T-cell (primary cell): ENCODE measurements around the gene PKIB. TPM values are rescaled to one million over a fixed set of nuclear protein-coding genes. Genes with fewer than 3 reads are reported as not detected.

ENCODE experiments used
- ATAC-seq, 4 experiments: fragments of 200-7000 bp in 3 of 4; fragments of 150-1000 bp in 1 of 4; cut with Tn5 transposase; replicated peaks in 1 of 4; 1 replicate in 3 of 4; 2 replicates in 1 of 4; pipeline ENCODE4 v1.10.0; 2021; ENCODE audit warnings: moderate library complexity in 3 of 4, mild to moderate bottlenecking in 2 of 4, moderate number of reproducible peaks in 1 of 4
- CTCF ChIA-PET, 2 donors: fragments of 300-600 bp; sonication (Branson Sonifier 250); formaldehyde crosslinking; loops; one replicate each; lab custom pipeline; 2022; ENCODE audit warnings: antibody characterized with exemption in 2 of 2; lab: Charles Lee
- POLR2A ChIA-PET, 2 donors: fragments of 300-600 bp; sonication (Branson Sonifier 250); formaldehyde crosslinking; loops; one replicate each; lab custom pipeline; 2022; ENCODE audit warnings: antibody characterized with exemption in 2 of 2; lab: Charles Lee
- DNase-seq, 35 experiments: peaks; one replicate each; pipeline versions ENCODE4 v3.0.0 to v3.0.0-alpha.2; 2013 to 2023
- H3K27ac ChIP-seq: one replicate; pipeline ENCODE4 v1.5.1; 2013; ENCODE audit warnings: low read length
- H3K27me3 ChIP-seq, 2 experiments: replicated peaks in 1 of 2; 1 replicate in 1 of 2; 2 replicates in 1 of 2; pipeline versions ENCODE4 v1.6.1 to v1.7.0; 2013; ENCODE audit warnings: low read length in 1 of 2, mixed read lengths in 1 of 2; ENCODE audit not compliant: control insufficient read depth in 2 of 2, insufficient read depth in 2 of 2; ENCODE audit errors: extremely low read depth in 1 of 2
- H3K36me3 ChIP-seq, 2 donors: 1 replicate in 1 of 2; 2 replicates in 1 of 2; pipeline versions ENCODE4 v1.6.1 to v1.7.0; 2013; ENCODE audit warnings: low read length in 1 of 2; ENCODE audit not compliant: control insufficient read depth in 2 of 2, insufficient read depth in 1 of 2; ENCODE audit errors: extremely low read depth in 1 of 2
- H3K4me1 ChIP-seq, 2 experiments: 1 replicate in 1 of 2; 2 replicates in 1 of 2; pipeline versions ENCODE4 v1.6.1 to v1.7.0; 2013; ENCODE audit warnings: low read length in 2 of 2, mixed read lengths in 1 of 2; ENCODE audit not compliant: insufficient read depth in 2 of 2, control insufficient read depth in 1 of 2; ENCODE audit errors: extremely low read depth in 1 of 2
- H3K4me3 ChIP-seq, 2 donors: 1 replicate in 1 of 2; 2 replicates in 1 of 2; pipeline versions ENCODE4 v1.5.1 to v1.7.0; 2013; ENCODE audit warnings: mild to moderate bottlenecking in 2 of 2, low read length in 1 of 2, moderate library complexity in 1 of 2; ENCODE audit not compliant: control insufficient read depth in 1 of 2; ENCODE audit errors: extremely low read depth in 1 of 2
- H3K9me3 ChIP-seq: 2 replicates; pipeline ENCODE4 v1.7.0; 2013
- H3K27ac Mint-ChIP-seq, 2 donors: one replicate each; pipeline ENCODE4 v1.8.0; 2020 to 2021; ENCODE audit warnings: mild to moderate bottlenecking in 2 of 2, mixed read lengths in 2 of 2
- H3K27me3 Mint-ChIP-seq, 2 donors: one replicate each; pipeline ENCODE4 v1.8.0; 2021 to 2022; ENCODE audit warnings: mixed read lengths in 2 of 2
- H3K36me3 Mint-ChIP-seq: one replicate; pipeline ENCODE4 v1.8.0; 2021; ENCODE audit warnings: mixed read lengths
- H3K4me1 Mint-ChIP-seq, 3 donors: one replicate each; pipeline ENCODE4 v1.8.0; 2020 to 2022; ENCODE audit warnings: mixed read lengths in 3 of 3, mild to moderate bottlenecking in 1 of 3
- H3K4me3 Mint-ChIP-seq, 3 donors: one replicate each; pipeline ENCODE4 v1.8.0; 2020 to 2022; ENCODE audit warnings: mild to moderate bottlenecking in 3 of 3, mixed read lengths in 3 of 3, moderate library complexity in 3 of 3
- H3K9me3 Mint-ChIP-seq, 3 donors: one replicate each; pipeline ENCODE4 v1.8.0; 2020 to 2022; ENCODE audit warnings: mixed read lengths in 3 of 3
- WGBS: methylation state at CpG from one replicate; pipeline ENCODE4 v1.1.5; 2013; ENCODE audit warnings: missing lambda C conversion rate; ENCODE audit not compliant: insufficient coverage; 5-methylcytosine and 5-hydroxymethylcytosine counted together
- total RNA-seq, 35 experiments: library from RNA in 6 of 35; stranded (reverse) in 6 of 35; fragments of 120-200 nt in 1 of 35; gene quantifications; one replicate each; pipeline versions ENCODE4 v1.2.1 to v1.2.4 and lab custom pipeline; 2013 to 2026

The PKIB gene
- total RNA-seq, 5 donors from 2014 or later (not counting 1 experiment from before 2014, with no cell fraction given), result 0.47 to 2.1 (median 1.1) TPM

- H3K9me3 Mint-ChIP-seq, result peaks cover 0 to 14% (median 4%) of the 10 kb centered on the region in 3 donors
- Histone ChIP-seq H3K27me3 (peaks cover 0 to 3% of the 10 kb centered on the region in 2 experiments), H3K9me3 (no peaks in the 10 kb centered on the region), H3K4me1 (no peaks in the 10 kb centered on the region), H3K27ac (no peak overlapping the region), H3K4me3 (no peak overlapping the region), H3K36me3 (no peaks in the 10 kb centered on the region)
- peaks cover 7 to 17% of the 10 kb centered on the region in 2 donors for H3K27me3 Mint-ChIP-seq
- DNase-seq (no peak), ATAC-seq (no peak)
- H3K36me3 Mint-ChIP-seq, result no peaks in the 10 kb centered on the region
- WGBS, result no CpG with 5 or more reads among the region's 4 CpGs
- H3K27ac Mint-ChIP-seq, result no peak overlapping the region
- ChIA-PET POLR2A (no interaction called here), CTCF (no interaction called here)
- no peak overlapping the region for H3K4me3 Mint-ChIP-seq
- H3K4me1 Mint-ChIP-seq, result no peaks in the 10 kb centered on the region
Observed at GRCh38 chr6:122692807-122693580, 82.8 kb downstream of the PKIB start.

GRCh38 chr6:122694075-122694474, 83.9 kb downstream of the PKIB start:
- Mint-ChIP-seq H3K4me1 (no peaks in the 10 kb centered on the region), H3K27me3 (peaks cover 7 to 17% of the 10 kb centered on the region in 2 donors), H3K9me3 (peaks cover 0 to 14% (median 3%) of the 10 kb centered on the region in 3 donors), H3K27ac (no peak overlapping the region), H3K4me3 (no peak overlapping the region), H3K36me3 (no peaks in the 10 kb centered on the region)
- ATAC-seq (no peak), DNase-seq (no peak)
- Histone ChIP-seq H3K4me1 (no peaks in the 10 kb centered on the region), H3K9me3 (no peaks in the 10 kb centered on the region), H3K36me3 (no peaks in the 10 kb centered on the region), H3K4me3 (no peak overlapping the region), H3K27ac (no peak overlapping the region), H3K27me3 (peaks cover 0 to 3% of the 10 kb centered on the region in 2 experiments)
- POLR2A ChIA-PET, result interaction anchor here in 1 of 2 donors (0.6 kb wide), 1 partner anchor 22 kb away, joined by 3 read pairs; no protein-coding TSS in a partner anchor
- CTCF ChIA-PET, result no interaction called here
- WGBS, result no CpG with 5 or more reads among the region's 1 CpG

GRCh38 chr6:122694602-122695001, 84.4 kb downstream of the PKIB start:
- ChIA-PET CTCF (no interaction called here), POLR2A (interaction anchor here in 1 of 2 donors (0.6 kb wide), 1 partner anchor 23 kb away, joined by 3 read pairs; no protein-coding TSS in a partner anchor)
- Mint-ChIP-seq H3K27me3 (peaks cover 7 to 17% of the 10 kb centered on the region in 2 donors), H3K36me3 (no peaks in the 10 kb centered on the region), H3K9me3 (peaks cover 0 to 14% (median 0%) of the 10 kb centered on the region in 3 donors), H3K4me1 (no peaks in the 10 kb centered on the region), H3K27ac (no peak overlapping the region), H3K4me3 (no peak overlapping the region)
- ATAC-seq (no peak), DNase-seq (no peak)
- no peaks in the 10 kb centered on the region for H3K36me3 ChIP-seq
- peaks cover 0 to 3% of the 10 kb centered on the region in 2 experiments for H3K27me3 ChIP-seq
- no peak overlapping the region for H3K27ac ChIP-seq
- no peaks in the 10 kb centered on the region for H3K9me3 ChIP-seq
- WGBS, result 68% methylated on average over 3 of the region's 3 CpGs
- H3K4me3 ChIP-seq, result no peak overlapping the region
- no peaks in the 10 kb centered on the region for H3K4me1 ChIP-seq

GRCh38 chr6:122695188-122695587, 85.0 kb downstream of the PKIB start:
- no peak for ATAC-seq
- peaks cover 0 to 3% of the 10 kb centered on the region in 2 experiments for H3K27me3 ChIP-seq
- no peak for DNase-seq
- Mint-ChIP-seq H3K4me1 (no peaks in the 10 kb centered on the region), H3K36me3 (no peaks in the 10 kb centered on the region), H3K27ac (no peak overlapping the region), H3K4me3 (no peak overlapping the region), H3K27me3 (peaks cover 7 to 17% of the 10 kb centered on the region in 2 donors), H3K9me3 (peaks cover 0 to 9% (median 0%) of the 10 kb centered on the region in 3 donors)
- H3K4me1 ChIP-seq, result no peaks in the 10 kb centered on the region
- ChIA-PET CTCF (no interaction called here), POLR2A (no interaction called here)
- WGBS, result no CpG with 5 or more reads among the region's 3 CpGs
- H3K36me3 ChIP-seq, result no peaks in the 10 kb centered on the region
- no peaks in the 10 kb centered on the region for H3K9me3 ChIP-seq
- no peak overlapping the region for H3K27ac ChIP-seq
- no peak overlapping the region for H3K4me3 ChIP-seq

DNA sequence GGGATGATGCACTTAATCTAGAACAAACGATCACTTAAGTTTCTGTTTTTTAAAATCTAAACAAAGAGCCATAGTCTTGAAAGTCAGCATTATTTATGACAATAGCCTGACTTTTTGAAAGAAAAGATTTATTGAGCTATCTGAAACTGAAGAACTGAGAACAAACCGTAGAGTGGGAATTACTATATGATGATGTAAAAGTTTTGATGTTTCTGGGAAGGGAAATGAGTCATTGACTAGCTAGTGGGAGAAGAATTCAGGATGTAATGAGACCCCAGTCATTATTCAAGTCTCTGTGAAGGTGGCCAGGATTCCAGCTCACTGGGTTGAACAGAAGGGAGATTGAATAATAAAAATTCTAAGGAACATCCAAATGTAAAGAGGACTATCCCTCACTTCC, 85.9 kb downstream of the PKIB start:
- Mint-ChIP-seq H3K27ac (no peak overlapping the region), H3K27me3 (peaks cover 7 to 17% of the 10 kb centered on the region in 2 donors), H3K4me1 (no peaks in the 10 kb centered on the region), H3K4me3 (no peak overlapping the region), H3K36me3 (no peaks in the 10 kb centered on the region), H3K9me3 (peaks cover 0 to 7% (median 0%) of the 10 kb centered on the region in 3 donors)
- WGBS, result 50% methylated on average over 1 of the region's 2 CpGs
- no peak overlapping the region for H3K27ac ChIP-seq
- ChIA-PET CTCF (no interaction called here), POLR2A (no interaction called here)
- no peak for DNase-seq
- H3K9me3 ChIP-seq, result no peaks in the 10 kb centered on the region
- ATAC-seq, result no peak
- H3K36me3 ChIP-seq, result no peaks in the 10 kb centered on the region
- H3K27me3 ChIP-seq, result peaks cover 0 to 3% of the 10 kb centered on the region in 2 experiments
- H3K4me3 ChIP-seq, result no peak overlapping the region
- H3K4me1 ChIP-seq, result no peaks in the 10 kb centered on the region

GRCh38 chr6:122696853-122697252, 86.6 kb downstream of the PKIB start:
- Mint-ChIP-seq H3K36me3 (no peaks in the 10 kb centered on the region), H3K4me1 (no peaks in the 10 kb centered on the region), H3K9me3 (no peaks in the 10 kb centered on the region), H3K27ac (no peak overlapping the region), H3K4me3 (no peak overlapping the region), H3K27me3 (peaks cover 3 to 14% of the 10 kb centered on the region in 2 donors)
- ChIA-PET CTCF (no interaction called here), POLR2A (no interaction called here)
- Histone ChIP-seq H3K36me3 (no peaks in the 10 kb centered on the region), H3K27me3 (peaks cover 0 to 3% of the 10 kb centered on the region in 2 experiments), H3K27ac (no peak overlapping the region), H3K9me3 (no peaks in the 10 kb centered on the region), H3K4me1 (no peaks in the 10 kb centered on the region), H3K4me3 (no peak overlapping the region)
- ATAC-seq (no peak), DNase-seq (no peak)
